HG03280 (cell line): ENCODE data around the gene NCSTN.

Experiments used
- ATAC-seq: cut with Tn5 transposase; IDR thresholded peaks from one replicate; pipeline ENCODE4 v1.9.1; 2021; ENCODE audit warnings: mild to moderate bottlenecking, moderate library complexity; ENCODE audit not compliant: unreplicated experiment

Gene NCSTN

GRCh38 chr1:160351629-160352028, 8.4 kb downstream of the NCSTN start:
- no peak for ATAC-seq

GRCh38 chr1:160352555-160352954, 9.4 kb downstream of the NCSTN start:
- ATAC-seq, result no peak

DNA sequence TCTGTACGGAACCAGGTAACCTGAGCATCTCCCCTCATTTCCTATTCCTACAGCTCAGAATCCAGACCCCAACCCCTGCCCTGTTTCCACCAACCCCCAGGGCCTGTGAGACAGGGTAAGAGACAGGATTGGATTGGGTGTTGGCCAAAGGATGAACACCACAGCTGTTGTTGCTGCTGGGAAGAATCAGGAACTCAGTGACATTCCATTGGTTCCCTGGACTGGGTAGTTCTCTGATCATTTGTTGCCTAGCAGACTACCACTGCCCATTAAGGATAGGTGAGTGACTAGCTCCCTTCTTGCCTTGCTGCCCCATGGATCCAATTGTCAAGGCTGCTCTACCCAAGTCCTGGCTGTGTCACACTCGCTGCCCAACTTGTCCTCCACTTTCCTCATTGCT, 10.0 kb downstream of the NCSTN start:
- ATAC-seq, result no peak

DNA sequence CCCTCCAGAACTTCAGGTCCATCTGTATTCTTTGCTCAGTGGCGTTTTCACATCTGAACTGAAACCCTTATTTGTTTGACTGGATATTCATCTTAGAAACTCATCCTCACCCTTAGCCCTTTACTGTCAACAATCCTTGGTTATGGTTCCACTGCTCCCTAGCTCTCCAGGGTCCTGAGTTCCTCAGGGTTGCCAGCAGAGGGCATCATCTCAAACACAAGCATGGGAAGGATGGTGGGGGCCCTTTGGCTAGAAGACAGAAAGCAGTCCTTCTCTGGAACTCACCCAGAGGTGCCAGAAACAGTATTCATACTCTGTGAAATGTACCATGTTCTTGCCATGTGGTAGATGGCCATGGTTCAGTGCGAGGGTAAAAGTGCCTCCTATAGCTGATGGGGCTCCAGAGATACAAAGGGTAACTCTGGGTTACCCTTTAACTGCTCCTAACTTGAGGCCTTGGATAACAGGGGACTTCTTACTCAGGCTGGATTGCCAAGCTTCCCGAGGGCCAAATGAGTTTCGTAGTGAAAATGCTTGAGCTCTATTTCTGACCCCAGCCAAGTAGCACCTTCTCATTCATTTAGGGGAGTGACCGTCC, 11.3 kb downstream of the NCSTN start:
- no peak for ATAC-seq

DNA sequence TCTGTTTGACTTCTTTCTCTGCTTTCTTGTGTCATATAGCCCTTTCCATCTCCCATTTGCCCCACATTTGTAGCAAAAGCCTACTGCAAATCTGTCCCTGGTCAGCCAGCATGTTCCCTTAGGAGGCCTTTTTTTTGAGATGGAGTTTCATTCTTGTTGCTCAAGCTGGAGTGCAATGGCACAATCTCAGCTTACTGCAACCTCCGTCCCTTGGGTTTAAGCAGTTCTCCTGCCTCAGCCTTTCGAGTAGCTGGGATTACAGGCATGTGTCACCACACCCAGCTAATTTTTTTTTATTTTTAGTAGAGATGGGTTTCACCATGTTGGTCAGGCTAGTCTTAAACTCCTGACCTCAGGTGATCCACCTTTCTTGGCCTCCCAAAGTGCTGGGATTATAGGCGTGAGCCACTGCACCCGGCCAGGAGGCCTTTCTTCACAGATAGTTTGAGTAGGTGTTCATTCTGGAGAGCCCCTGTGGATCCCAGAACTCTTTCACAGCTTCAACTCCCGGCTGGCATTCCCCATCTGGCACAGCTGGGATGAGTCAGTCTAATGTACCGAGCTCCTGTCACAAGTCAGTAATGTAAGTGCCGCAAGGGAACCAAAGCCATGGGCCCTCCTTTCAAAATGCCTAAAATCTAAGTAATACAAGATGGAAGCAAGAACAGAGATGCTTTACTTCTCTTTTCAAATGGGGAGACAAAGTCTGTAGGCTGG, 14.3 kb downstream of the NCSTN start:
- no peak for ATAC-seq

GRCh38 chr1:160358073-160358472, 14.9 kb downstream of the NCSTN start:
- ATAC-seq, result no peak

DNA sequence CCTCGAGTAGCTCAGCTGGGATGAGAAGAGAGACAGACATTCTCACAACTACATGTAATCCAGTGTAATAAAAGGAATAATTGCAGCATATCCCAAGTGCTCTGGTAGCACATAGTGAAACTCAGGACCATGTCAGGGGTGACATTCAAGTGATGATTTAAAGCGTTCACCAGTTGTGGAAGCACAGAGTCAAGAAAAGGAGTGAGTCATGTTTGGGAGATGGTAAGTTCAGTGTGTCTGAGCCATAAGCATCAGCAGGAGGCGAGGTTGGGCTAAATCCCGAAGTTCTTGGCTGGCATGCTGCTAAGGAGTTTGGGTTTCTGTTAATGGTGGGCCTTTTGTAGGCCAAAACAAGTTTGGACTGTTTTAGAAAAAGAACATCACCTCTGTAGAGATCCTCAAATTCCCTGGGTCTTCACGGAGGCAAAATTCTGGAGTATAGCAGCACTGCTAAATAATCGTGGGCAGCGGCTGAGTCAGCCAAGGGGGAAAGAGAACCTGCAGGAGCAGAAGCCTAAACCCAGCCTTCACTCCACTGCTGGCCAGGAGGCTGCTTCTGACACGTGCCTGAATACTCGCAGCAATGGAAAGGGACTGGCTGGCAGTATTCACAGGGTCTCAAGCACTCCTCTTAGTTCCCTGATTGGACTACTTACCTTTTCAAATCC, 16.5 kb downstream of the NCSTN start:
- ATAC-seq, result no peak

- ATAC-seq, result no peak
These were observed 17.1 kb downstream of the NCSTN start for GRCh38 chr1:160360227-160360695.

- ATAC-seq, result no peak
These were observed 18.0 kb downstream of the NCSTN start for GRCh38 chr1:160361199-160361598.

DNA sequence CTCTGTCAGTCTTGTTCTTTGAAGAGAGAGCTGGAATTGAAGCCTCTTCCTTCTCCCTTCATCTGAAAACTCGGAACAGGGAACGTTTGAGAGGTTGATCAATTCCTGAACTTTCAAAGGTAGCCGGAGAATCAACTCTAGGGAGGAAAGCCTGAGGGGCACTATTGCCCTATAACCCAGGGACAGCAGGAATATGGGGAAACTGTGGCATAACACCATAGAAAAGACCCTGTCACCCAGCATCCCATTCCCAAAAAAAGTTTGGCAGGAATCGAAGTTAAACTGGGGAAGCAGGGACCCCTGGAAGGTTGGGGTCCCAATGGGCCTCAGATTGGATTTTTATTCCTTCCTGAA, 18.6 kb downstream of the NCSTN start:
- no peak for ATAC-seq

GRCh38 chr1:160362168-160362957, 19.2 kb downstream of the NCSTN start:
- no peak for ATAC-seq

GRCh38 chr1:160363010-160363409, 19.8 kb downstream of the NCSTN start:
- no peak for ATAC-seq

DNA sequence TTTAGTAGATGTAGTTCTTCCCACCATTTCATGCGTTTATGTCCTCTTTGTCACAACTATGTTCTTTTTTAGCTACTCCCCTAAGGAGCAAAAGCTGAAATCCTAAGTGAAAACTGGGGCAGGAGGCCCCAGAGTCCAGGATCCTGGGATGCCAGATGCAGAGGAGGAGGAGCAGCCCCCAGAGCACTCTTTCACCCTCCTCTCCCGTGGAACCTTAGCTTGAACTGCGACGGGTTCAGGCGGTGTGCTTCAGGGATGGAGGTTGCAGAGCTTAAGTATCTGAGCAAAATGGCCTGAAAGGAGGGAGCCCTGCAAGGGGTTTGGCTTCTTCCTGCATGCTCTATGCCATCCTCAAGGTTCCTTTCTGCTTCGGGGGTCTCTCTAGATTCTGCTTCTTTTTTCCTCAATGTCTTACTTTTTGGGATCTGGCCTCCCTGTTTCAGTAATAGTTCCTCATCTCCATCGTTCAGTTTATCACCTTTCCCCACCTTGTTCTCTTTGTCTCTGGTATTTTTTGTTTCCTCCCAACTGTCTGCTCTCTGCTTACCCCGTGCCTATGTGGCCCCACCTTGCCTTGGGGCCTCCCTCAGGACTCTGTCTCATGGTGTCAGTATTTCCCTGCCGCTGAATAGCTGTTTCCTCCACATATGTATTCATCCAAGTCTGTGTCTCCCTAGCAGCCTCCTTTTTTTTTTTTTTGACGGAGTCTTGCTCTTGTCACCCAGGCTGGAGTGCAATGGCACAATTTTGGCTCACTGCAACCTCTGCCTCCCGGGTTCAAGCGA, 21.0 kb downstream of the NCSTN start:
- no peak for ATAC-seq

DNA sequence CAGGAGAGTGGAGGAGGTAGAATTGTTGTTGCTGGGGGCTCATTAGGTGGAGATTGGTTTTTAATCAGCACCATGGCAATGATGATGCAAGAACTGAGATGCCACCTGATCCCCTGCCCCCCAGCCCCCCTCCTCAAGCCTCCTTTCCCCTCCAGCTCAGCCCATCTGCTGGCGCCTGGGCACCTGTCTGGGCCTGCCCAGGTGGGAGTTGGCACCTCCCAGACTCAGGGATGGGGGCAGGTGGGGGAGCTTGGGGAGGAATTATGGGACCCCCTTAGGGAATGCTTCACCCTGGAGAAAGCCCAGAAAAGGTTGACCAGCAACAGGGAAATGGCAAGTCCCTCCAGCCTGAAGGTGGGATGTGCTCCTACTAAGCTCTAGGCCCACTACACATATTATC, 22.1 kb downstream of the NCSTN start:
- ATAC-seq, result no peak

DNA sequence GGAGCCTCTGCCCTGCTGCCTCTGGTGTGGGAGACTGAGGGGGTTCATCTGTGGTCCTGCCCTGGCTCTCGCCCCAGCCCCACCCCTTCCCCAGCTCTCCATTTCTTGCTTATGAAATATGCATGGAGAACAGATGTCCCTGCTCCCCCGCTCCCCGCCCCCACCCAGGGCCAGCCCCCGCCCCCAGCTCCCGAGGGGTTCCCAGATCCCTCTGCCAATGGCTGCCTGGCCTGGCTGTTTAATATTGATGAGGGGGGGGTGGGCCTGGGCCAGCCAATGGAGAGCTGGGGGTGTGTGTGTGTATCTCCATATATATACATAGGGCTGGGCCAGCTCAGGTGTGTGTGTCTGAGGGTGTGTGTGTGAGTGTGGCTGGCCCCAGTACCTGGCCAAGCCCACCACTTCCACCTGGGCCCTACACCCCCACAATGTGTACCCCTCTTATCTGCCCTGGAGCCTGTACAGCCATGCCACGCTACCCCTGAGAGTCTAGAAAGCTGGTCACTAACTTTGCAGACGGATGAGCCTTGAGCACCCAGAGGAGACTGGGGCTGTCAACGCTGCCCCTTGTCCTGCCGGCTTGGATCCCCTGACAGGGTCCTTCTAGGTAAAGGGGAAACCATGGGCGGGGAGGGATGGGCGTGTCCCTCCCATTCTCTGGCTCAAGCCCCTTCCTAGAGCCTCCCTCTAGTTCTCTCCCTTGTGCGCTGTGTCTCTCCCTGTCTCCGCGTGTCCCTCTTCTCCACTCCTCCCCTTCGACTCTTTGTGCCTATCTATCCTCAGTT, 23.7 kb downstream of the NCSTN start, which contains the start of gene NHLH1:
Gene NHLH1 (plus strand): TSS at position 341 of the 785 bp plus-strand sequence. CDS start 3,661 bp downstream, outside the sequence.
- no peak for ATAC-seq

DNA sequence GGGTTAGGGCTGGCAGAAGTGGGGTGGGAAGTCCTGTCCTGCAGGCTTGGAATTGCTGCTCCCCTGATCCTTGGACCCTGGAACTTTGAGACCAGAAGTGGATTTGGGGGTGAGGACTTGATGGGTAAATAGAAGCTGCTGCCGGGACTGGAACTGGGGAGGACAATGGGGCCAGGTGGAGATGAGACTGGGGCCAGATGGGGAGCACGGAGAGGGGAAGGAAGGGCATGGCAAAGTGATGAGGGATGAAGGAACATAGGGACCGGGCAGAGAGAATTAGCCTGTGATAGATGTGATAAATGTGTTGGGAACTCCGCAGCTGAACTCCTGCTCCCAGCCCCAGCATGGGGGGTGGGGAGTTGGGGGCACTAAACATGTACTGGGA, 24.3 kb downstream of the NCSTN start:
- ATAC-seq, result no peak

GRCh38 chr1:160367934-160368923, 25.0 kb downstream of the NCSTN start:
- ATAC-seq, result no peak

DNA sequence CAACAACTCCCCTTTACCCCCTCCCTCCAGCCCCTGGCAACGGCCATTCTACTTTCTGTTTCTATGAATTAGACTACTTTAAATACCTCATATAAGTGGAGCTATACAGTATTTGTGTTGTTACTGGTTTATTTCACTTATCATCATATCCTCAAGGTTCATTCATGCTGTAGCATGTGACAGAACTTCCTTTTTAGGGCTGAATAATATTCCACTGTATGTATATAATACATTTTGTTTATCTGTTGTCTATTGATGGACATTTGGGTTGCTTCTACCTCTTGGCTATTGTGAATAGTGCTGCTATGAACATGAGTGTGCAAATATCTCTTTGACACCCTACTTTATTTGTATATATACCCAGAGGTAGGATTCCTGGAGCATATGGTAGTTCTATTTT, 25.9 kb downstream of the NCSTN start:
- no peak for ATAC-seq
